SU-DHL-6 (cell line): ENCODE measurements around the gene LCNL1.

ENCODE experiments used
- H2AFZ ChIP-seq: fragments of 200-600 bp; sonication (generic); 2 replicates; pipeline ENCODE4 v1.6.1; 2014; ENCODE audit warnings: low read depth, mild to moderate bottlenecking, moderate library complexity, mixed read lengths, antibody characterized with exemption, low read length; ENCODE audit not compliant: severe bottlenecking
- H3F3A ChIP-seq: fragments of 200-600 bp; shearing (Covaris generic); 2 replicates; pipeline ENCODE4 v1.6.0; 2016; ENCODE audit warnings: antibody characterized with exemption, mild to moderate bottlenecking; ENCODE audit not compliant: insufficient read depth
- H3K27ac ChIP-seq: fragments of 200-600 bp; sonication (generic); 2 replicates; pipeline ENCODE4 v1.5.1; 2016; ENCODE audit warnings: low read depth, mild to moderate bottlenecking, low read length, moderate library complexity, mixed read lengths
- H3K27me3 ChIP-seq: fragments of 200-600 bp; sonication (generic), shearing (Covaris generic); 2 replicates; pipeline ENCODE4 v1.6.0; 2014; ENCODE audit warnings: mild to moderate bottlenecking, low read length
- H3K36me3 ChIP-seq: fragments of 200-600 bp; sonication (generic); 2 replicates; pipeline ENCODE4 v1.6.1; 2014; ENCODE audit warnings: mild to moderate bottlenecking, low read length, mixed read lengths
- H3K4me2 ChIP-seq: fragments of 300-600, 200-600 bp; shearing (Covaris generic), sonication (generic); 2 replicates; pipeline ENCODE4 v1.6.0; 2014; ENCODE audit warnings: low read length, low read depth, mild to moderate bottlenecking; ENCODE audit not compliant: poor library complexity, severe bottlenecking
- H3K4me3 ChIP-seq: fragments of 200-600 bp; sonication (generic); 2 replicates; pipeline ENCODE4 v1.5.1; 2014; ENCODE audit warnings: antibody characterized with exemption, low read length, mild to moderate bottlenecking, mixed read lengths; ENCODE audit not compliant: insufficient read depth, poor library complexity, severe bottlenecking
- H3K79me2 ChIP-seq: fragments of 200-600 bp; sonication (generic); 2 replicates; pipeline ENCODE4 v1.6.1; 2014; ENCODE audit warnings: mild to moderate bottlenecking, low read length, moderate library complexity; ENCODE audit not compliant: insufficient read depth
- H3K9ac ChIP-seq: fragments of 200-600 bp; sonication (generic); 2 replicates; pipeline ENCODE4 v1.7.0; 2014; ENCODE audit warnings: mild to moderate bottlenecking, low read length
- H3K9me2 ChIP-seq: fragments of 200-600 bp; sonication (generic); replicated peaks from 2 replicates; pipeline ENCODE4 v1.6.1; 2014; ENCODE audit warnings: low read length; ENCODE audit not compliant: insufficient read depth
- H3K9me3 ChIP-seq: fragments of 200-600 bp; sonication (generic); 2 replicates; pipeline ENCODE4 v1.6.1; 2014; ENCODE audit warnings: low read length, mixed read lengths; ENCODE audit not compliant: insufficient read depth
- H4K20me1 ChIP-seq: fragments of 200-600 bp; sonication (generic); 2 replicates; pipeline ENCODE4 v1.6.1; 2014; ENCODE audit warnings: low read depth, mild to moderate bottlenecking, antibody characterized with exemption, low read length, moderate library complexity, mixed read lengths
- EZH2phosphoT487 ChIP-seq: fragments of 200-600 bp; sonication (generic), shearing (Covaris generic); conservative IDR thresholded peaks from 2 replicates; pipeline ENCODE4 v1.6.1; 2018; ENCODE audit warnings: mild to moderate bottlenecking, antibody characterized with exemption, low read length, moderate library complexity, mixed read lengths
- TF ChIP-seq, protein P1 (sequence below): fragments of 200-600 bp; sonication (generic); IDR thresholded peaks from one replicate; pipeline ENCODE4 v1.5.1; 2017; ENCODE audit warnings: antibody characterized with exemption, mild to moderate bottlenecking, low read length, moderate library complexity; ENCODE audit not compliant: insufficient read depth, poor library complexity, severe bottlenecking

LCNL1 gene

DNA sequence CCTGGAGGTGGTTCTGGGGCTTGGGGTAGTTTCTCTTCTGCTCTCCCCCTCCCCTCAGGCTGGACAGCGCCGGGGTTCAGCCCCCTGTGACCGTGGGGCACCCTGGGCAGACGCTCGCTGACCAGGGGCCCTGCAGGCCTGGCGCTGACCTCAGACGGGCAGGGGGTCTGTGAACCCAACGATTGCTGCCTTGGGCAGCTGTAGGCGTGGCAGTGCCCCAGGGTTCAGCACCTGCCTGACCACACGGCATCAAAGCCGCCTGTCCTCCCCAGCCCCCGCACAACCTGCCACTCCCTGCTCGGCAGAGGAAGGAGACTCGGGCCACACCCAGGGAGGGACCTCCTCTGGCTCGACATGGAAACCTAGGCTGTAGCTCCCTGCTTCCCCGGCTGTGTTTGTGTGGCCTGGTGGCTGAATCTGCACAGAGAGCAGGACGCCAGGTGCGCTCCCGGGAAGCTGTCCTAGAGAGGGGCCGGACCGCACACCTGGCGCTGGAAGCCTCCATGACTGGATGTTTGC lies 18.6 kb upstream of the LCNL1 start:
- Histone ChIP-seq H3K36me3 (no peaks in the 10 kb centered on the region), H3K4me2 (no peak overlapping the region), H3K9ac (no peak overlapping the region), H3F3A (no peaks in the 10 kb centered on the region), H3K27me3 (no peaks in the 10 kb centered on the region), H3K9me3 (no peaks in the 10 kb centered on the region), H3K27ac (no peak overlapping the region), H4K20me1 (no peaks in the 10 kb centered on the region), H3K79me2 (no peaks in the 10 kb centered on the region), H3K4me3 (no peak overlapping the region), H2AFZ (no peak overlapping the region), H3K9me2 (no peaks in the 10 kb centered on the region)
- no peak for TF ChIP-seq EZH2phosphoT487
- TF ChIP-seq, protein P1, sequence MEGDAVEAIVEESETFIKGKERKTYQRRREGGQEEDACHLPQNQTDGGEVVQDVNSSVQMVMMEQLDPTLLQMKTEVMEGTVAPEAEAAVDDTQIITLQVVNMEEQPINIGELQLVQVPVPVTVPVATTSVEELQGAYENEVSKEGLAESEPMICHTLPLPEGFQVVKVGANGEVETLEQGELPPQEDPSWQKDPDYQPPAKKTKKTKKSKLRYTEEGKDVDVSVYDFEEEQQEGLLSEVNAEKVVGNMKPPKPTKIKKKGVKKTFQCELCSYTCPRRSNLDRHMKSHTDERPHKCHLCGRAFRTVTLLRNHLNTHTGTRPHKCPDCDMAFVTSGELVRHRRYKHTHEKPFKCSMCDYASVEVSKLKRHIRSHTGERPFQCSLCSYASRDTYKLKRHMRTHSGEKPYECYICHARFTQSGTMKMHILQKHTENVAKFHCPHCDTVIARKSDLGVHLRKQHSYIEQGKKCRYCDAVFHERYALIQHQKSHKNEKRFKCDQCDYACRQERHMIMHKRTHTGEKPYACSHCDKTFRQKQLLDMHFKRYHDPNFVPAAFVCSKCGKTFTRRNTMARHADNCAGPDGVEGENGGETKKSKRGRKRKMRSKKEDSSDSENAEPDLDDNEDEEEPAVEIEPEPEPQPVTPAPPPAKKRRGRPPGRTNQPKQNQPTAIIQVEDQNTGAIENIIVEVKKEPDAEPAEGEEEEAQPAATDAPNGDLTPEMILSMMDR, result no peak

DNA sequence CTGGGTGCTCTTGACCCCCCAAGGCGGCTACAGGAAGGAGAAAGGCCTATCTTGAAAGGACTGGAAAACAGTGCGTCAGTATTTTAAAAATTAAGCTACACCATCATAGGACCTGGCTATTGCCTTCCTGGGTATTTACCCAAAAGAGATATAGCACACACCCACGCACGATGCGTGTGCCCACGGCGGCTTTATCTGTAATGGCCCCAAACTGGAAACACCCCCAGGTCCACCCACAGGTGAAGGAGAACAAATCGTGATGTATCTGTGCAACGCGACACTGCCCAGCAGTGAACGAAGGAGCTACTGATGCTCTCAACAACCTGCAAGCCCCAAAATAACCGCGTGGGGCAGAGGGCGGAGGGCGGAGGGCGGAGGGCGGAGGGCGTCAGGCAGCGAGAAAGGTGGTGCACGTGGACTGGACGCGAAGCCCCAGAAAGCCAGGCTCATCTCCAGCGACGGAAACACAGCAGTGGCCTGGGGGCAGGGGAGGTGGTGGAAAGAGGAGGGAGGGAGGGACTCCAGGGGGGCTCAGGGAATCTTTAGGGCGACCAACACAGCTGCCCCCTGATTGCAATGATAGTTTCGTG lies 17.9 kb upstream of the LCNL1 start:
- TF ChIP-seq, protein P1, result no peak
- TF ChIP-seq EZH2phosphoT487, result no peak
- Histone ChIP-seq H3K9me2 (no peaks in the 10 kb centered on the region), H3K4me2 (no peak overlapping the region), H3K36me3 (no peaks in the 10 kb centered on the region), H3F3A (no peaks in the 10 kb centered on the region), H3K9me3 (no peaks in the 10 kb centered on the region), H2AFZ (no peak overlapping the region), H3K27me3 (no peaks in the 10 kb centered on the region), H3K4me3 (no peak overlapping the region), H4K20me1 (no peaks in the 10 kb centered on the region), H3K79me2 (no peaks in the 10 kb centered on the region), H3K27ac (no peak overlapping the region), H3K9ac (no peak overlapping the region)

DNA sequence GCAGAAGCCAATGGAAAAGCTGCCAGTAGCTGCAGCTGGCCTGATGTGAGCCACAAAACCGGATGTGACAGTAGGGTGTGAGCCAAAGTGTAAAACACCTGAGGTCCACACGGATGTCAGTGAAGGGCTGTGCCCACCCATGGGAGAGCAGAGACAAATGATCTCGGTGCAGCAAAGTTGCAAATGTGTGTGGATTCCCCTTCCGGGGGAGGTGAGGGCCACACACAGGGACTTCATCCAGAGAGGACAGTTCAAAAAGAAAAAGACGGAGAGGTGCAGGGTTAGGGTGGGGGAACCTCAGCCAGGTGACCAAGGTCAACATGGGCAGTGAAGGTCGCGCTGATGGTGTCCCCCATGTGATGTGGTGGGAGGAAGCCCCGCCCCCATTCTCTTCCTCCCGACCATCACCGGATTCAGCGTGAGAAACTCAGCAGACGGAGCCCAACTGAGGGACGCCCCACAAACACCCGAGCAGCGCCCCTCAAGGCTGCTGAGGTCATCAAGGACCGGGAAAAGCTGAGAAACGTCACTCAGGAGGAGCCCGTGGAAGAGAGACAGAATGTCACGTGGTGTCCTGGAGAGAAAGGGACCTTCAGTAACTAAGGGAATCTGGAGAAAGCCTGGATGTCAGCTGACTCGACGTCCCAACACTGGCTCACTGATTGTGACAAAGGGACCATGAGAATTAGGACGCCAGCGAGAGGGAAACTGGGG lies 16.9 kb upstream of the LCNL1 start:
- Histone ChIP-seq H3K9me2 (no peaks in the 10 kb centered on the region), H3K27ac (no peak overlapping the region), H3K4me2 (peak overlapping the region; percentile 37), H3K36me3 (no peaks in the 10 kb centered on the region), H3F3A (no peaks in the 10 kb centered on the region), H3K4me3 (no peak overlapping the region), H3K27me3 (no peaks in the 10 kb centered on the region), H2AFZ (peak overlapping the region; percentile 54), H4K20me1 (no peaks in the 10 kb centered on the region), H3K9me3 (no peaks in the 10 kb centered on the region), H3K9ac (no peak overlapping the region; the same call in 1 of the 2 replicates), H3K79me2 (no peaks in the 10 kb centered on the region)
- 0 out of 2 replicates have a peak, but pooled peaks have one; percentile 69 for TF ChIP-seq EZH2phosphoT487
- TF ChIP-seq, protein P1, result no peak
